ENCODE measurements around the gene UTS2R.

GRCh38 chr17:82348866-82349265 is 22.7 kb upstream of the UTS2R start:
- TF ChIP-seq CTCF (IDR thresholded peaks at IDR 0.05), result no peak
- TF ChIP-seq POLR2A (IDR thresholded peaks at IDR 0.05), result no peak
